Colon (tissue), 2 donors: ENCODE results near the gene NANP.

Experiments
- FAIRE-seq: peaks from 2 replicates; lab custom pipeline; 2012; peaks lifted over from hg19 to GRCh38; lab: Jason Lieb, UNC
- donor health status: control.
- donor health status: control.

NANP gene

DNA sequence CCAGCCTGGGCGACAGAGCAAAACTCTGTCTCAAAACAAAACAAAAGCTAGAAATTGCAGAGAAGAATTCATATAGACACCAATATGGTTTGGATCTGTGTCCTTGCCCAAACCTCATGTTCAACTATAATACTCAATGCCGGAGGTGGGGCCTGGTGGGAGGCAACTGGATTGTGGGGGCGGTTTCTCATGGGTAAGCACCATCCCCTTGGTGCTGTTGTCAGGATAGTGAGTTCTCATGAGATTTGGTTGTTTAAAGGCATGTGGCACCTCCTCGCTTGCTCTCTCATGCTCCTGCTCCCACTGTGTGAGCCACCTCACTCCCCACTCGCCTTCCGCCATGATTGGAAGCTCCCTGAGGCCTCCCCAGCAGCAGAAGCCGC is 53.7 kb downstream of the NANP start:
- FAIRE-seq, result no peak

DNA sequence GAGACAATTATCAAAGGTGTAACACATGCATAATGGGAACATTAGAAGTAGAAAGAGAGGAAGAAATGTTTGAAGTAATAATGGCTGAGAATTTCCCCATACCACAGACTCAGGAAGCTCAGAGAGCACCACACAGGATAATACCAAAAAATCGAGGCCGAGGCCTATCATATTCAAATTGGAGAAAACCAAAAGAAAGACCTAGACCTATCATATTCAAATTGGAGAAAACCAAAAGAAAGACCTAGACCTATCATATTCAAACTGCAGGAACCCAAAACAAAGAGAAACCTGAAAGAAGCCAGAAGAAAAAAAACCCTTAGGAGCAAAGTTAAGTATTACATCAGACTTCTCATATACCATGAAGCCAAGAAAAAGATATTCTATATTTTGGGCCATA is 56.5 kb downstream of the NANP start:
- FAIRE-seq, result no peak

DNA sequence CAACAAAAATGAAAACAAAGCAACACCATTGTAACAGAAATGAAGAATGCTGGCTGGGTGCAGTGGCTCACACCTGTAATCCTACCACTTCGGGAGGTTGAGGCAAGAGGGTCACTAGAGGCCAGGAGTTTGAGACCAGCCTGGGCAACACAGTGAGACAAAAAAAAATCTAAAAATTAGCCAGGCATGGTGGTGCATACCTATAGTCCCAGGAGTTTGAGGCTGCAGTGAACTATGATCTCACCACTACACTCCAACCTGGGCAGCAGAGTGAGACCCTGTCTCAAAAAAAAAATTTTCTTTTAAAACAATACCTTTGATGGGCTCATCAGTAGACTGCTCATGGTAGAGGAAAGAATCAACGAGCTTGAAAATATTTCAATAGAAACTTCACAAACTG is 57.0 kb downstream of the NANP start:
- FAIRE-seq, result no peak

DNA sequence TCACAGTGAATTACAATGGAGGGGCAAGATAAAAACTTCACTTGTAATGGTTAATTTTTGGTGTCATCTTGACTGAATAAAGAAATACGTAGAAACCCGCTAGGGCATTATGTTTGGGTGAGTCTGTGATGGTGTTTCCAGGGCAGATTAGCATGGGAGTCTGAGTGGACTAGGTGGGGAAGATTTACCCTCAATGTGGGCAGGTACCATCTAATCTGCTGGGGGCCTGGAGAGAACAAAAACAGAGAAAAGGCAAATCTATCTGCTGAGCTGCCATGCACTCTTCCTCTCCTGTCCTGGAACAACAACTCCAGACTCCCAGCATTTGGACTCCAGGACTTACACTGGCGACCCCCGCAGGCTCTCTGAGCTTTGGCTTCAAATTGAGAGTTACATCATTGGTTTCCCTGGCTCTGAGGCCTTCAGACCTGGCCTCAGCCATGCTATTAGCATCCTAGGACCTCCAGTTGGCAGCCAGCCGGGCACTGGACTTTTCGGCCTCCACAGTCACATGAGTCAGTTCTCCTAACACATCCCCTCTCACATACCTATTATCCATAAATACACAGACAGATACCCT is 58.1 kb downstream of the NANP start:
- FAIRE-seq, result no peak

DNA sequence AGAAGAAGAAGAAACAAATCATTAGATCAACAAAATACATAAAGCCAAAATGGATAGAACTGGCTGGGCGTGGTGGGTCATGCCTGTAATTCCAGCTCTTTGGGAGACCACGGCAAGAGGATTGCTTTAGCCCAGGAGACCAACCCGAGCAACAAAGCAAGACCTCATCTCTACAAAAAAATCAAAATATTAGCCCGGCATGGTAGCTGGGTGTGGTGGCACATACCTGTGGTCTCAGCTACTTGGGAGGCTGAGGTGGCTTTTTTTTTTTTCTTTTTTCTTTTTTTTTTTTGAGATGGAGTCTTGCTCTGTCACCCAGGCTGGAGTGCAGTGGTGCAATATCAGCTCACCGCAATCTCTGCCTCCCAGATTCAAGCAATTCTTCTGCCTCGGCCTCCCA is 59.9 kb downstream of the NANP start:
- no peak for FAIRE-seq

DNA sequence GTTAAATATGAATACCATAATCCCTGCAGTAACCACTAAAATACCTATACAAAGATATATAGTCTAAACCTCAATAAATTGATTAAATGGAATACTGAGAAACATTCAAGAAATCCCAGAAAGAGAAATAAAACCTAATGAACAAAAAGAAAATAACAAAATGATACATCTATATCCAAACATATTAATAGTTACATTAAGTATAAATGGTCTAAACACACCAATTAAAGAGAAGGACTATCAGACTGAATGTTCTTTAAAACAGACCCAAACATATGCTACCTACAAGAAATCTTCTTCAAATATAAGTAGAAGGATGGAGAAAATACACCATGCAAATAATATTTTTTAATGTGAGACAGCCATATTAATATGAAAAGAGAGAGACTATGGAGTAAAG is 60.5 kb downstream of the NANP start:
- FAIRE-seq, result no peak
